Activated naive CD8-positive, alpha-beta T cell treated with anti-CD3 and anti-CD28 coated beads for 36 hours (primary cell): Measurements from ENCODE around the gene TRAK1. TPM values are rescaled to one million over a fixed set of nuclear protein-coding genes. Genes with fewer than 3 reads are reported as not detected.
A peak's percentile ranks its signal among the peaks of the same experiment; 100 is the strongest.
"Not testable (repeated sequence)": the region's sequence is repeated elsewhere in the genome, so short reads cannot be mapped to it uniquely, and the experiment has no call there.

Experiments
- DNase-seq: peaks from one replicate; pipeline ENCODE4 v3.0.0; 2021
- H3K27ac Mint-ChIP-seq: one replicate; pipeline ENCODE4 v1.8.0; 2022; ENCODE audit warnings: mild to moderate bottlenecking, moderate library complexity, mixed read lengths
- H3K27me3 Mint-ChIP-seq: one replicate; pipeline ENCODE4 v1.8.0; 2022; ENCODE audit warnings: mild to moderate bottlenecking, mixed read lengths
- H3K36me3 Mint-ChIP-seq: one replicate; pipeline ENCODE4 v1.8.0; 2021; ENCODE audit warnings: mild to moderate bottlenecking, mixed read lengths
- H3K4me1 Mint-ChIP-seq: one replicate; pipeline ENCODE4 v1.8.0; 2021; ENCODE audit warnings: mixed read lengths
- H3K4me3 Mint-ChIP-seq: one replicate; pipeline ENCODE4 v1.8.0; 2022; ENCODE audit warnings: mild to moderate bottlenecking, moderate library complexity, mixed read lengths
- H3K9me3 Mint-ChIP-seq: one replicate; pipeline ENCODE4 v1.8.0; 2022; ENCODE audit warnings: mixed read lengths
- total RNA-seq, 2 experiments: library from RNA; stranded (reverse); gene quantifications; one replicate each; pipeline ENCODE4 v1.2.3, GENCODE V29; 2021

The TRAK1 gene
- total RNA-seq: 10 to 100 TPM; 22.3 to 22.8 TPM

GRCh38 chr3:42090973-42091731 lies at the start of gene TRAK1:
TRAK1 (plus strand) TSS chr3:42091357; CDS start chr3:42091470, 113 bp downstream.
- H3K27ac Mint-ChIP-seq: peak within 1 kb of the TSS; percentile 64
- H3K4me1 Mint-ChIP-seq: peaks cover 57% of the 10 kb centered on the region
- H3K36me3 Mint-ChIP-seq: peaks cover 41% of the 10 kb centered on the region
- DNase-seq: no peak
- no peaks in the 10 kb centered on the region for H3K27me3 Mint-ChIP-seq
- H3K4me3 Mint-ChIP-seq: no peak within 1 kb of the TSS
- H3K9me3 Mint-ChIP-seq: peaks cover 8% of the 10 kb centered on the region

GRCh38 chr3:42042747-42043098 lies 48.4 kb upstream of the TRAK1 start:
- no peak overlapping the region for H3K27ac Mint-ChIP-seq
- no peaks in the 10 kb centered on the region for H3K27me3 Mint-ChIP-seq
- no peak for DNase-seq
- no peak overlapping the region for H3K4me3 Mint-ChIP-seq
- peaks cover 33% of the 10 kb centered on the region for H3K4me1 Mint-ChIP-seq
- no peaks in the 10 kb centered on the region for H3K9me3 Mint-ChIP-seq
- peaks cover 2% of the 10 kb centered on the region for H3K36me3 Mint-ChIP-seq

- Mint-ChIP-seq H3K27me3 (no peaks in the 10 kb centered on the region), H3K36me3 (peaks cover 2% of the 10 kb centered on the region), H3K4me3 (no peak overlapping the region), H3K27ac (no peak overlapping the region), H3K9me3 (no peaks in the 10 kb centered on the region), H3K4me1 (peaks cover 35% of the 10 kb centered on the region)
- DNase-seq: no peak
Measured at GRCh38 chr3:42043099-42043813, 47.9 kb upstream of the TRAK1 start.

- Mint-ChIP-seq H3K36me3 (peaks cover 2% of the 10 kb centered on the region), H3K27me3 (no peaks in the 10 kb centered on the region), H3K9me3 (no peaks in the 10 kb centered on the region), H3K27ac (no peak overlapping the region), H3K4me3 (no peak overlapping the region), H3K4me1 (peaks cover 41% of the 10 kb centered on the region)
- DNase-seq: no peak
Measured at GRCh38 chr3:42045708-42046243, 45.4 kb upstream of the TRAK1 start.

GRCh38 chr3:42048526-42048925 lies 42.6 kb upstream of the TRAK1 start:
- Mint-ChIP-seq H3K4me1 (peaks cover 48% of the 10 kb centered on the region), H3K27ac (peak overlapping the region; percentile 35)
- H3K9me3 Mint-ChIP-seq, DNase-seq, H3K4me3 Mint-ChIP-seq, H3K36me3 Mint-ChIP-seq, H3K27me3 Mint-ChIP-seq: not testable (repeated sequence)

- no peaks in the 10 kb centered on the region for H3K27me3 Mint-ChIP-seq
- no peaks in the 10 kb centered on the region for H3K9me3 Mint-ChIP-seq
- no peaks in the 10 kb centered on the region for H3K36me3 Mint-ChIP-seq
- H3K4me3 Mint-ChIP-seq: no peak overlapping the region
- no peak overlapping the region for H3K27ac Mint-ChIP-seq
- peaks cover 38% of the 10 kb centered on the region for H3K4me1 Mint-ChIP-seq
- DNase-seq: no peak
Measured at GRCh38 chr3:42050126-42050525, 41.0 kb upstream of the TRAK1 start.

- Mint-ChIP-seq H3K27me3 (no peaks in the 10 kb centered on the region), H3K4me1 (peaks cover 30% of the 10 kb centered on the region), H3K36me3 (no peaks in the 10 kb centered on the region), H3K9me3 (no peaks in the 10 kb centered on the region), H3K27ac (no peak overlapping the region), H3K4me3 (no peak overlapping the region)
- no peak for DNase-seq
Measured at GRCh38 chr3:42051384-42052131, 39.6 kb upstream of the TRAK1 start.

GRCh38 chr3:42052132-42052483 lies 39.0 kb upstream of the TRAK1 start:
- H3K9me3 Mint-ChIP-seq: no peaks in the 10 kb centered on the region
- no peak overlapping the region for H3K4me3 Mint-ChIP-seq
- no peaks in the 10 kb centered on the region for H3K27me3 Mint-ChIP-seq
- no peak overlapping the region for H3K27ac Mint-ChIP-seq
- H3K4me1 Mint-ChIP-seq: peaks cover 28% of the 10 kb centered on the region
- no peaks in the 10 kb centered on the region for H3K36me3 Mint-ChIP-seq
- no peak for DNase-seq

GRCh38 chr3:42052484-42053351 lies 38.4 kb upstream of the TRAK1 start:
- Mint-ChIP-seq H3K9me3 (no peaks in the 10 kb centered on the region), H3K27me3 (no peaks in the 10 kb centered on the region), H3K36me3 (no peaks in the 10 kb centered on the region), H3K4me3 (no peak overlapping the region), H3K27ac (no peak overlapping the region), H3K4me1 (peaks cover 32% of the 10 kb centered on the region)
- no peak for DNase-seq

- Mint-ChIP-seq H3K4me3 (no peak overlapping the region), H3K27me3 (no peaks in the 10 kb centered on the region), H3K4me1 (peaks cover 24% of the 10 kb centered on the region), H3K9me3 (no peaks in the 10 kb centered on the region), H3K27ac (no peak overlapping the region), H3K36me3 (no peaks in the 10 kb centered on the region)
- DNase-seq: no peak
Measured at GRCh38 chr3:42053476-42053875, 37.7 kb upstream of the TRAK1 start.

GRCh38 chr3:42055291-42055690 lies 35.9 kb upstream of the TRAK1 start:
- Mint-ChIP-seq H3K27ac (no peak overlapping the region), H3K36me3 (no peaks in the 10 kb centered on the region), H3K4me1 (peaks cover 25% of the 10 kb centered on the region), H3K9me3 (no peaks in the 10 kb centered on the region), H3K27me3 (no peaks in the 10 kb centered on the region), H3K4me3 (no peak overlapping the region)
- DNase-seq: no peak

GRCh38 chr3:42056840-42057239 lies 34.3 kb upstream of the TRAK1 start:
- DNase-seq: no peak
- Mint-ChIP-seq H3K27ac (no peak overlapping the region), H3K4me1 (peaks cover 18% of the 10 kb centered on the region), H3K36me3 (no peaks in the 10 kb centered on the region), H3K27me3 (no peaks in the 10 kb centered on the region), H3K4me3 (no peak overlapping the region), H3K9me3 (no peaks in the 10 kb centered on the region)

- H3K4me1 Mint-ChIP-seq: peaks cover 14% of the 10 kb centered on the region
- H3K36me3 Mint-ChIP-seq: no peaks in the 10 kb centered on the region
- H3K27me3 Mint-ChIP-seq: no peaks in the 10 kb centered on the region
Measured at GRCh38 chr3:42057561-42058211, 33.5 kb upstream of the TRAK1 start.

GRCh38 chr3:42061025-42061712 lies 30.0 kb upstream of the TRAK1 start:
- Mint-ChIP-seq H3K27ac (no peak overlapping the region), H3K4me3 (no peak overlapping the region), H3K9me3 (no peaks in the 10 kb centered on the region), H3K36me3 (no peaks in the 10 kb centered on the region), H3K4me1 (peaks cover 10% of the 10 kb centered on the region), H3K27me3 (no peaks in the 10 kb centered on the region)
- DNase-seq: no peak

More at GRCh38 chr3:42057561-42058211, 33.5 kb upstream of the TRAK1 start:
- Mint-ChIP-seq H3K9me3 (no peaks in the 10 kb centered on the region), H3K27ac (no peak overlapping the region), H3K4me3 (no peak overlapping the region)
- no peak for DNase-seq
